HG02763 (cell line): ENCODE results near the gene IL1RL1.

Source experiments
- ATAC-seq: cut with Tn5 transposase; IDR thresholded peaks from one replicate; pipeline ENCODE4 v1.9.1; 2021; ENCODE audit warnings: mild to moderate bottlenecking, moderate library complexity; ENCODE audit not compliant: unreplicated experiment

The IL1RL1 gene

DNA sequence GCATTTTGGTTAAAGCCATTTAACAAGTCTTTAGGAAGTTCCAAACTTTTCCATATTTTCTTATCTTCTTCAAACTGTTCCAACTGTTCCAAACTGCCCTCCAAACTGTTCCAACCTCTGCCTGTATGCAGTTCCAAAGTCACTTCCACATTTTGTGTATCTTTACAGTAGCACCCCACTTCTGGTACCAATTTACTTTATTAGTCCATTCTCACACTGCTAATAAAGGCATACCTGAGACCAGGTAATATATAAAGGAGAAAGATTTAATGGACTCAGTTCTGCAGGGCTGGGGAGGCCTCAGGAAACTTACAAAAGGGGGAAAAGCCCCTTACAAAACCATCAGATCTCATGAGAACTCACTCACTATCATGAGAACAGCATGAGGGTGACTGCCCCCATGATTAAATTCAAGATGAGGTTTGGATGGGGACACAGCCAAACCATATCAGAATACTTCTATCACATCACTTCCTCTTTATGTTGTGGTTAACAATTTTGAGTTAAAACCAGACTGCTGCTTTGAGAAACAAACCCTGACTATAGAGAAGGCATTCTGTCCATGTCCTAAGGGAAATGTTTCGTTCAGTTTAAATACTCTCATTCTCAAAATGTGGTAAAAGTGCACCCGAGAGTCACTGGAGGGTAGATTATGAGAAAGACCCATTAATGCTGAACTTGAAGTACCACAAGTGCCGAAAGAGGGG is 55.2 kb downstream of the IL1RL1 start:
- ATAC-seq: peak; percentile 50

DNA sequence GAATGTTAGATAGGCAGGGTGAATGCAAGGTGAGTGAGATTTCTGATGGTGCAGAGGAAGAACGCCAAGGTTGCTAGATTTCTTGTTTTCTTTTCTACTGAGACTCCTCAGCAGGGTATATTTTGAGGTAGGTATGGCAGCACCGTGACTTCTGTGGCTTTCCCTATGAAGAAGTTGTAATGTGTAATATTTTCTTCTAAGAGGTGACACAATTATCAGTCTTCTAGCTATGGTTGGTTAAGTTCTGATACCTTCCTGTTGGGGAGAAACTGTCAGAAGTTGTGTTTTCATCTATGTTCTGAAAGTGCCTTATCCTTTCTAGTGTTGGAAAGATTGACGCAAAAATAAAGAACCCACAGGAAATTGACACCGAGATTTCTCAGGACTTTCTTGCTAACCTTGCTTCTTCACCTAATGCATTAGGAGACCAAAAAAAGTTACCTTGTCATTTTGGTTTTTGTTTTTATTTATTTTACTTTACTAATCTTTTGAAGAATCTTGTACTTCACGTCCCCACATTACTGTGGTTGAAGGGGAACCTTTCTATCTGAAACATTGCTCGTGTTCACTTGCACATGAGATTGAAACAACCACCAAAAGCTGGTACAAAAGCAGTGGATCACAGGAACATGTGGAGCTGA is 56.1 kb downstream of the IL1RL1 start:
- peak; percentile 51 for ATAC-seq

DNA sequence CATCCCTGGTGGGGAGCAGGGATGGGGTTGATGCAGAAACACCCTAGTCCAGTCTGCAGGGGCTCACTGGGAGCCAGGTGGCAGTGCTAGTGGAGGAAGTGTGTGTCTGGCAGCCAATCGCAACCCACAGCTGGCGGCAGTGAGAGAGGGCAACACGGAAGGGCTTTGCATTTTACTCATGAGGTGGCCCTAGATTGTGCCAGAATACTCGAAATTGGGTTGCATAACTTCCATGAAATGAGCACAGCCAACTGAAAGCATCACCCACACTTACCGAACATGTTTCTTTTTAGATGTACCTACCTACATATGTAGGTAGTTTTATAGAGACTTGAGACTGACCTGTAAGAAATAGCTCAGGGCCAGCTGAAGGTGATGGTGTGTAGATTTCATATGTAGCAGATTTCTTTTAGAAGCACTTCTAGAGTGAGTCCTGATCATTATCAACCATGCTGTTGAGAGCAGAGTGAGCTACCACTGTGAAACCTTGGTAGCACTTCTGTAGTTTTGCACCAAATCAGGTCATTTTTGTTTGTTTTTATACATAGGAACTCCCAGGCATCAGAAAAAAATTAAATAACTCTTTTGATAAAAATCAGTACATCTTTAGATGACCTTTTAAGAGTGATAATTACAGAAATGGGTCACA is 57.2 kb downstream of the IL1RL1 start:
- no peak for ATAC-seq

DNA sequence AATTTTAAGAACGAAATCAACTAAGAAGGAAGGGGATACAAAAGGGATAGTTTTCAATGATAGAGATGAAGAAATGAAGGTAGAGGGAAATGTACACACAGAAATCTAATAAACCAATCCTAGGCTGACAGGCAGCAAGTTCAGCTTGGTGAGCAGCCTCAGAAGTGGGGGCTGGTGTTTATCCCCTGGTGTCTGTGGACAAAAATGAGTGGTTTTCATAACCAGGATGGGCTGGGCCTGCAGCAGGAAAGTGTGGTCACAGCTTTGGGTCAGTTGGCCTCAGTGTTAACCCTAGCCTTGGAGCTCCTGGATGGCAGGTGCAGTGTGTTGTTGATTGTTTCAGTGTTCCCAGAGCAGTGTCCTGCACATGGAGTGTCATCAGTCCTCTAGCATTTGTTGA is 58.5 kb downstream of the IL1RL1 start:
- ATAC-seq: no peak

DNA sequence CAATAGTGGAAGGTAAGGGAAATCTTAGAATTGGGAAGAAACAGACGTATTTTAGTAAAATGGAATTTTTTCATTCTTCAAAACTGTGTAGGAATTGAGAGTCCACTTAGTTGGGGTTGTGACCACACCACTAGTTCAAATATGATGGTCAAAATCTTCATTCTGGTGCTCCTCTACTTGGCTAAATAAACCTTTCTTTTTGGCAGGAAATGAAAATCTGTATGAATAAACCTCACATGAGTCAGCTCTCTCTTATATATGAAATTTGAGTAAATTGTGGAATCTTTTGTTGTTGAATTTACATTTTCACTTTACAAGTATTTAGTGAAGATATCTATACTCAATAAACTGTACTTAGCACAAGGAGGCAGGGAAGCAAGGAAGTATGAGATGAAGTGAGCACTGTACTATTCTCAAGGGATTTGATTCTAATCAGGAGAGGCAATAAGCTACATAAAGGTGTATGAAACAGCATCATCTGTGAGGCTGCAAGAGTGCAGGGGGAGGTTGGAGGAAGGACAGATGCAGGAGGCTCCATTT is 64.8 kb downstream of the IL1RL1 start:
- no peak for ATAC-seq

DNA sequence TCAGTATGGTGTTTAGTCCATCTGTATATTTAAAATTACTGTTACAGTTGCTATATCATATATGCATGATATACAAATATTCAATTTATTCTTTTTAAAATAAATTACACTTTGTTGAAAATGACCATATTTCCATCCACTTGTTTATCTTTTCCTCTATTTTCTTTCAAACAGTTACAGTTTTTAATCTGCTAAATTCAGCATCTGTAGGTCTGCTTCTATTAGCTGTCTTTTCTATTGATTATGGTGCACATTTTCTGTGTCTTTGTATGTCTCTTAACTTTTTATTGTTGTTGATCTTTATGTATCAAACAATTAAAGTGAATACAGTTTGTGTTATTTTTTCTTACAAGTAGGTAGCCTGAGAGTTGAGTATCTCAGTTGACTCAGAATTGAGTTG is 72.4 kb downstream of the IL1RL1 start:
- no peak for ATAC-seq

DNA sequence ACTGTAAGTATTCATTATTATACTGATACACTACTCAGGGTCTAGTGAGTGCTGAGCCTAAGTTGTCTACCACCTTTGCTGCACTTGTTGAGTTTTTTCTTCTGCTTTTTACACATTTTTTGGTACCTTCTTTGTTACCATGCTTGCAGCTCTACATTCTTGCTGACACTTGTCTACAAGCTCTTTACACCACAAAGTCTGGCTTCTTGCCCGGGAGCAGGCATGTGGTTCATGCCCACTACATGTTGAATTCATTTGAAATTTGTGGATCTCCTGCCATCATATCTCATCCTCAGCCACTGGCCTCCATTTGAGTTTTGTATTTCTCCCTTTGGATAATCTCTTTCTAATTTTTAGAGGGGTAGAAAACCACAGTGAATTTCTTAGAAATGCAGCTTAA is 74.2 kb downstream of the IL1RL1 start:
- no peak for ATAC-seq

DNA sequence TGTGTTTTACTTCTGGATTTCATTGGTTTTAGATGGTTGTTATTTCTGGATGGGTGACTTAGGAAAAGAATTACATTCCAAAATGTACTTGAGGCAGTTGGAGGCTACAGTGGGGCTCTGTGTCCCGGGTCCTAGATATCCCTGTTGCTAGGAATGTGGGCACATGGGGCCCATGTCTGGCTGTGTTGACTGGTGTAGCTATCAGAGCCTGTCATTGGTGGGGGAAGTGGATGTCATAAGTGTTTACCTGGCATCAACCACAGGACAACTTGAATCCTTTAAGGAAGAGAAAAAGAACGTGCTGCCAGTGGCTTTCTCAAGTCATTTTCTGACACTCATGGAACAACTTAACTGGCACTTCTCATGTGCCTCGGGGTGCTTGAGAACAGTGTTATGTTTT is 74.6 kb downstream of the IL1RL1 start:
- no peak for ATAC-seq

DNA sequence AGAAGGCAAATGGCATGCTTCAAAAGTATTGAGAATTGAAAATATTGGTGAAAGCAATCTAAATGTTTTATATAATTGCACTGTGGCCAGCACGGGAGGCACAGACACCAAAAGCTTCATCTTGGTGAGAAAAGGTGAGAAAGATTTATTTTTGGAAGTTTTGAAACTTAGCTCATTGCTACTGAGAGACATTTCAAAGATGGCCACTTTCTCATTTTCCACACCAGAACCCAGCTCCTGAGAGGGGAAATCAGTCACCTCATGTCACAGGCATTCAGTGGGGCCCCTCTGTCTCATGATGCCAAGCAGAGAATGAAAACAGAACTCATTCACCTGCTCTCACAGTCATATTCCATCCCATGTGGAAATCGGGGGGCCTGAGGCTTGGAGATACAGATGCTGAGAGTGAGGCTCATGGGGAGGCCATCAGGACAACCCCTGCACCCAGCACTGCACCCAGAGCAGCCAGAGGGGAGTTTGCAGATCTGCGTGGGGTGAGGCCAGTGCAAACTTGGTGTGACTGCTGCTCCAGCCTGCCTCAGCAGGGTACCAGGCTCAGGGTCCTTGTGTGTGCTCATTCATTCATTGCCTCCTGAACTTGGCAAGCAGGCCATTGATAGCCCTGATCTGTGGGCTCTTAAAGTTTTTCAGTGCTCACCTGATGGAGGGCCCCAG is 75.6 kb downstream of the IL1RL1 start:
- ATAC-seq: no peak

DNA sequence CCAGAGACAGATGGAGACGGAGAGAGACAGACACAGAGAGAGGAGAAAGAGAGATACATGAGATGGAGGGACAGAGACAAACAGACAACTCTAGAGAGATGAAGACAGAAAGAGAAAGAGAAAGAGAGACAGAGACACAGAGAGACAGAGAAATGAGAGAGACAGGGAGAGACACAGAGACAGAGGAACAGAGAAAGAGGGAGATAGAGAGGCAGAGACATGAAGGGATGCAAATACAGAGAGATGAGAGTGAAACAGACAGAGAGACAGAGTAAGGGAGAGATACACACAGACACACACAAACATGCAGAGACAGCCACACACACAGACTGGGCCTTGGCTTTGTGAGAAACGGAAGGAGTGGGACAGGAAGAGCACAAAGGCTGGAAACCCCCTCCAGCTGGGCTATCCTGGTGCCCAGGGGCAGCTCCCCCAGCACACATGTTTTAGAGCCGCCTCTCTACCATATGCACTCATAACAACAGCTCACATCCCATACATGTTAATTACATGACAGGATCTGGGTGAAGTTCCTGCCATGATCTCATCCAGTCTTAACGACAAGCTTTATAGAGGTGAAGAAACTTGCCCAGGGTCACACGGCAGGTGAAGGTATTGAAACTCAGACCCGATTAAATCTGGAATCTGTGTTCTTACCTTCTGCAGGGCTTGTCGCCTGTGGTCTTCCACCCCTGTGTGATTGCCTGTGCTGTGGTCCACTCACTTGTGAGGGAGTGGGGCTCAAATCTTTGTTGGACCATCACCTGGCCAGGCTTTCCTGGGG is 76.6 kb downstream of the IL1RL1 start:
- no peak for ATAC-seq

DNA sequence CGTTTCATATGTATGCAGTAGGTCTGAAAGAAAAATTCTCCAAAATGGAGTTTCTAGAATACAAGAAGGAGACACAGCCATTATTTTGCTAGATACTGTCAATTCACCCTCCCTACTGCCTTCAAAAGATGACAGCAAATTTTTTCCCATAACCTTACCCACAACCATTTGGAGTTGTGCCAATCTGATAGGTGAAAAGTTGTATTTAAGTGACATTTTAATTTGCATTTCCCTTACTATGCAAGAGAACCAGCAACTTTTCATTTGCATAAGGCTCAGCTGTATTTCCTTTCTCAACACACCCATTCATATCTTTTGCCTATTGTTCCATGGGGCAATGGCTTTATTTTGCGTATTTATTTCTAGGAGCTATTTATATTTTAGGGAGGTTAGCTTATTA is 80.2 kb downstream of the IL1RL1 start:
- ATAC-seq: no peak

DNA sequence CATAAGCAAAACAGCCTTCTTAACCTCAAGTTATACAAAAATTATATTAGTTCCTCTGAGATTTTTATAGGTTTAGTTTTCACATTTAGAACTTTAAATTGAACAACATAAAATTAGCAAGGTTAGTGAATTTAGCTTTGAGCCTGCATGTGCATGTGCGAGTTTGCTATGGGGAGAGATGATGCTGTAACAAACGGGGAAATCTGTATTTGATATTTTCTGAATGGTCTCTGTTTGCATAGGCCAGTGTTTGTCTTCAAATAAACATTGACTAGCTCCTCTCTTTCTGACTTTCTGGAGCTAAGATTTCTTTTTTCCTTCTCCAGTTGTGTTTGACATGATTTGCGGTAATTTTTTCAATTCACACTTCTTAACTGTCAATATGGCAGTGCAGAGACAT is 80.7 kb downstream of the IL1RL1 start:
- ATAC-seq: no peak

DNA sequence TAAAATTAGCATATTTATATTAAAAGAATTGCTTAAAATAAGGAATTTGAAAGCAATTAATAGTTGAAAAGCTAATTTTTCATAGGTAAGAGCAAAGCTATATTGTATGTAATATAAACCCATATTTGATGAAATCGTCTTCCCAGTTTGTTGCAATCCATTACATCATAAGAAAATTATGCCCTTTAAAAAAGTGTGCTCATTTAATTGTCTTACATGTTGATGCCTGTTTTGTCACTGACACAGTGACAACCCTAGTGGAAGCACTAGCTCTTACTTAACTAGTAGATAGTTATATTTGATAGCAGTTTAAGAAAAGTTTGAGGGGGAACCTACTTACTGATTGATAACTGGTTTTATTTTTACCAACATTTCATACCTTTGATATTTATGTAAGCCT is 81.6 kb downstream of the IL1RL1 start:
- ATAC-seq: no peak

DNA sequence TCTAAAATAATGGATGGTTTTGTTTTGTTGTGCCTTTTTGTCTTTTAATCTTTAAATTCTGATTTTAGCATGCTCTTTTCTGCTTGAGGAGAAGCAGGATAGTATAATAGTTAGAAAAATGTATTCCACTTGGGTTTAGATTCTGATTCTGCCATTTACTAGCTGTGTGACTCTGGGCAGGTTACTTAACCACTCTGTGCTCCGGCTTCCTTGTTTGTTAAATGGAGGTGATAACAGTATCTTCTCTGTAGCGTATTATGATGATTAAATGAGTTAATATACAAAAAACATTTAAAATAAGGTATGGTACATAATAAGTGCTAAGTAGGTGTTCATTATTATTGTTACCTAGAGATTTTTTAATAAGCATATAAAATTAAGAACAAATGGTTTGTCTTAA is 84.6 kb downstream of the IL1RL1 start:
- no peak for ATAC-seq

DNA sequence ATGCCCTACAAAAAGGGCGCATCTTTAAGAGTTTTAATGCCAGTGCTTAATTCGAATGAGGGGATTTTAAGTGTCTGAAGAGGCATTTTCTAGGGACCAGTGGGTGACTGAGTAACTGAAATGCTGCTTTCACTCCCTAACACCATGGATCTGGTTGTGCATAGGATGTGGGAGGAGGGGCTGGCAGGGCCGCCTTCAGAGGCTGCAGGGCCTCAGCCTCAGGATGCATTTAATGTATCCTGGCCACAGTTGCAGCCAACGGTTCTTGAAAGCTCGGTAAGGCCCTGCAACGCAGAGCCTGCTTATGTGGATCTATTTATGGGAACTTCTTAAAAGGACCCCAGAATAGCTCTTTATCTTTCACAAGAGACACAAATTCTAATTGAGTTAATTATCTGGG is 85.8 kb downstream of the IL1RL1 start:
- ATAC-seq: no peak

DNA sequence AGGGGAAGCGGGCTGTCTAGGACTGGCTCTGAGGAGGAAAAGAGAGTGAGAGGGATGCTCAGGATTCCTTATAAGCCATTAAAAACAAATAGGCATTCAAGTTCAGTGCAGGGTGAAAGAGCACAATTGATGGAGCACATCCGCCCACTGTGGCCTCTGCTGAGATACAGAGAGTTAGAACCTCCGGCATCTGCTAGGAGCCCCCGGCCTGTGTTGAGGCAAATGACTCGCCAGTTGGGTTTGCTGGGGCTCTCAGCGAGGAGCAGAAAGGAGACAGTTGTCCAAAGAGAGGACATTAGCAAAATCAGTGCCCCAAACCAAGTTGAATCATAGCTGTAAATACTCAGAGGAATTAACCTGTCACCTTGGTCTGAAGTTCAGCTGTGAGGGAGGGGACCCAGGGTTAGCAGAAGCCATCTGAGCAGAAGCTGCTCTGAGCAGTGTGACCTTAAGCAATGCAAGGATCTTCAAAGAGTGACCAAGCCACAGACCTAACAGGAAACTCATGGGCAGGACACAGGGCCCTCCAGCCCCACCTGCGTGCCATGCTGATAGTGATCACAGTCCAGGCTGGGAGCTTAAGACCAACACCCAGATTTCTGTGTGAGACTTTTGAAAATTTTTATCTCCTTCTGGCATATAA is 88.3 kb downstream of the IL1RL1 start:
- ATAC-seq: no peak

DNA sequence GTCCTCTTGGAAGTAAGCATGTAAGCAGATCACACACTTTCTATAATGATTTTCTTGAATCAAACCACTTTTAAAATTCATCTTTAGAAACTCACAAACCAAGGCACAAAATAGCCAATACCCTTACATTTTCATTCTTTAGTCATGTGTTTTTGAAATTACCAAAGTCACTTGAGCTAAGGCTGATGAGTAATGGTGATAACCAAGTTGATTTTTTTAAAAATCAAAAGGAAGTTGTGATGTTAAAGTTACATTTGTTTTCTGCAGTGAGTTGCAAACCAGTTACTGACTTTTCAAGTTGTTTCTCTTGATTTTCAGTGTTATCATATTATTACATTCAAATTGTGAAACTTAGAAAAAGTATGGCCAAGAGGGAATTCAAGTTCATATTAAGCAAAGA is 90.1 kb downstream of the IL1RL1 start:
- ATAC-seq: no peak
